DND-41 (cell line): ENCODE measurements around the gene NFKBIL1.

Experiments used
- EZH2 ChIP-seq: IDR thresholded peaks from 3 replicates; pipeline ENCODE4 v1.6.1; 2012; ENCODE audit warnings: borderline replicate concordance, low read depth, mild to moderate bottlenecking, moderate library complexity, low read length, inconsistent platforms; ENCODE audit not compliant: severe bottlenecking
- TF ChIP-seq, protein P1 (sequence below): IDR thresholded peaks from 2 replicates; pipeline ENCODE4 v1.5.1; 2012; ENCODE audit warnings: borderline replicate concordance, low read length, moderate library complexity, mild to moderate bottlenecking; ENCODE audit not compliant: poor library complexity, severe bottlenecking; ENCODE audit errors: extremely low read depth

DNA sequence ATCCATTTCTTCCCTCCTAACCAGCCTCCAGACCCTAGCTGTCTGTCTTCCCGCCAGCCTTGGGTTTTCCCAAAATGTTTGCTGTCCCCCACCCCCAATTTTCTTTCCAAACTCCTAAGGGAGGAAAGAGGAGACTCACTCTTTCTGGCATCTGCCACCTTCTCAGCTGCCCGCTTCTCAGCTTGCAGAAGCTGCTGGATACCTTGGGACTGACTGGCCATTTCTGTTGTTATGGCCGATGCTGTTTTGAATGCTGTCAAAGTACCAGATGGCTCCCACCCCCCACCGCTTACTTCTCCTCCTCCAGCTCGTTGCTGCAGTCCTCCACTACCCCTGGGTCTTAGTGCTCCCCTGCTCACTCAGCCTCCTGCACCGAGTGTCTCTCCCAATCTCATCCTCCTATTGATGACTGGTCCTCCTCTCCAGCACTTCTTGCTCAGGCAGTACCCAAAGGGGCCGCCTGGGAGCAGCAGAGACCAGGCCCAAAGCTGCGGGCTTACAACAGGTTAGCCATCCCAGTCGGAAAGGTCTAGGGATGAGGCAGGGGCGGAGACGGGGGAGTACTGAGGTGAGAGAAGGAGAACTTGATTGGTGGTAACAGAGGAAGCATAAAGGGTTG lies 960 bp upstream of the NFKBIL1 start, which contains the start of gene ATP6V1G2:
- TF ChIP-seq, protein P1, sequence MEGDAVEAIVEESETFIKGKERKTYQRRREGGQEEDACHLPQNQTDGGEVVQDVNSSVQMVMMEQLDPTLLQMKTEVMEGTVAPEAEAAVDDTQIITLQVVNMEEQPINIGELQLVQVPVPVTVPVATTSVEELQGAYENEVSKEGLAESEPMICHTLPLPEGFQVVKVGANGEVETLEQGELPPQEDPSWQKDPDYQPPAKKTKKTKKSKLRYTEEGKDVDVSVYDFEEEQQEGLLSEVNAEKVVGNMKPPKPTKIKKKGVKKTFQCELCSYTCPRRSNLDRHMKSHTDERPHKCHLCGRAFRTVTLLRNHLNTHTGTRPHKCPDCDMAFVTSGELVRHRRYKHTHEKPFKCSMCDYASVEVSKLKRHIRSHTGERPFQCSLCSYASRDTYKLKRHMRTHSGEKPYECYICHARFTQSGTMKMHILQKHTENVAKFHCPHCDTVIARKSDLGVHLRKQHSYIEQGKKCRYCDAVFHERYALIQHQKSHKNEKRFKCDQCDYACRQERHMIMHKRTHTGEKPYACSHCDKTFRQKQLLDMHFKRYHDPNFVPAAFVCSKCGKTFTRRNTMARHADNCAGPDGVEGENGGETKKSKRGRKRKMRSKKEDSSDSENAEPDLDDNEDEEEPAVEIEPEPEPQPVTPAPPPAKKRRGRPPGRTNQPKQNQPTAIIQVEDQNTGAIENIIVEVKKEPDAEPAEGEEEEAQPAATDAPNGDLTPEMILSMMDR = peak; percentile 100
- no peak for TF ChIP-seq EZH2
